ENCODE results near the gene CHST3.

The CHST3 gene

DNA sequence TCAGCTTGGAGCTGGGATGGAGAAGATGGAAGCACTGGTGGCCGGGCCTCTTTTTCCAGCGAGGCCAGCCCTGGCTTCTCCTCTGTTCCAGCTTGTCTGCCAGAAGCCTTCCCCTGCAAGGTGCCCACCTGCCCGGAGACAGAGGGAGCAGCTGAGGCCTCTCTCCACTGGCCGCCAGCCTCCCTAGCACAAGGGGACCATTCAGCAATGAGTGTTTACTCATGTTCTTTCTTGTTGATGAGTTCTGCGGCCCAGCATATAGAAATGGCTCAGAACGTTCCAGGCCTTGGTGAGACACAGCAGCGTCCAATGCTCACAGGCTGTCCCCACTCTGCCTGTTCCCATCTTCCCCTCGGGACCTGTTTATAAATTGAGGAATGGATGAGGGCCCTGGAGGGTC is 47.3 kb downstream of the CHST3 start:
- H3K4me3 ChIP-seq (ENCODE audit: low read depth, low read length): no peak overlapping the region
- no peak for TF ChIP-seq CTCF (IDR thresholded peaks at IDR 0.05; ENCODE audit: borderline replicate concordance, insufficient read depth, low read depth, low read length)

DNA sequence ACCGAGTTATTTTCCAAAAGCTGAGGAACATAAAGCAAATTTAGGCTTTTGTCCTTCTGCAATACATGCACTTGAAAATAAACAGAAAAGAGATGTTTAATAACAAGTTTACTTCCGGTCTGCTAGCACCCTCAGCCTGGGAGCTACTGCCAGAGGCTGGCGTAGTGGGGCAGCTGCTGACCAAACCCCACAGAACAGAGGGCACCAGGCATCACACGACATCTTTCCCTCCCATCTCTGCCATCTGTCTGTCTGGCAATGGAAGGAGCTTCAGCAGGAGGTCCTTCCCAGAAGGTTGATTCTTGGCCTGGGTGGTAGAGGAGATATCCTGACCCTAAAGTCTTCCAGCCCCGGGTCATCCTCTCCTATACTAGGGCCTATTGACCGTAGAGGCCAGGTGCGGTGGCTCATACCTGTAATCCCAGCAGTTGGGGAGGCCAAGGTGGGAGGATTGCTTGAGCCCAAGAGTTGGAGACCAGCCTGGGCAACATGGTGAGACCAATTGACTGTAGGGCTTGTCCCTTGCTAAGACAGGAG is 47.8 kb downstream of the CHST3 start:
- H3K4me3 ChIP-seq (ENCODE audit: low read depth, low read length): no peak overlapping the region
- no peak for TF ChIP-seq CTCF (IDR thresholded peaks at IDR 0.05; ENCODE audit: borderline replicate concordance, insufficient read depth, low read depth, low read length)

GRCh38 chr10:72012796-72013195 is 48.6 kb downstream of the CHST3 start:
- TF ChIP-seq CTCF (IDR thresholded peaks at IDR 0.05; ENCODE audit: borderline replicate concordance, insufficient read depth, low read depth, low read length): no peak
- no peak overlapping the region for H3K4me3 ChIP-seq (ENCODE audit: low read depth, low read length)

GRCh38 chr10:72013202-72013945 is 49.2 kb downstream of the CHST3 start:
- no peak for TF ChIP-seq CTCF (IDR thresholded peaks at IDR 0.05; ENCODE audit: borderline replicate concordance, insufficient read depth, low read depth, low read length)
- no peak overlapping the region for H3K4me3 ChIP-seq (ENCODE audit: low read depth, low read length)

- no peak overlapping the region for H3K4me3 ChIP-seq (ENCODE audit: low read depth, low read length)
- no peak for TF ChIP-seq CTCF (IDR thresholded peaks at IDR 0.05; ENCODE audit: borderline replicate concordance, insufficient read depth, low read depth, low read length)
Measured at GRCh38 chr10:72014197-72014596, 50.0 kb downstream of the CHST3 start.

DNA sequence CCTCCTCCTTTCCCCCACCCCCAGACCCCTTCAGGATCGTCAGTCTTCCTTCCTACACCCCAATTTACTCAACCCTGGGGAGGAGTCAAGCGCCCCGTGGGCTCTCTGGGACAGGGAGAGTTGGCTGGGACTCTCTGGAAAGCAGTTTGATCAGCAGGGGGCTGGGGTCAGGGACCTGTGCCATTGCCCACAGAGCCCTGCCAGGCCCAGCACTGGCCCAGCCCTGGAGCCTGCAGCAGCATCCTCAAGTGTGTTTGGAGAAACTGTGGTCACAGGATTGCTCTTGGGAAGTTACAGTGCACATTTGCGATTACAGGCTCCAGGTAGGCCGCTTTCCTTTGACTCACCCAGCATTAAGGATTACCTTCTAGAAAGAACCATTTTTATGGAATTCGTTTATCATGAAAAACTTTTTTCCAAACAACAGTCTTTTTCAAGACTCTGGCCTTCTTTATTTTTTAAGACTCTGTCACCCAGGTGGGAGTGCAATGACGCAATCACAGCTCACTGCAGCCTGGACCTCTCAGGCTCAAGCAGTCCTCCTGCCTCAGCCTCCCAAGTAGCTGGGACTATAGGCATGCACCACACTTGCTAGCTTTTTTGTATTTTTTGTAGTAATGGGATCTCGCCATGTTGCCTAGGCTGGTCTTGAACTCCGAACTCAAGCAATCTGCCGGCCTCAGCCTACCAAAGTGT is 50.7 kb downstream of the CHST3 start:
- TF ChIP-seq CTCF (IDR thresholded peaks at IDR 0.05; ENCODE audit: borderline replicate concordance, insufficient read depth, low read depth, low read length): no peak
- no peak overlapping the region for H3K4me3 ChIP-seq (ENCODE audit: low read depth, low read length)

- no peak for TF ChIP-seq CTCF (IDR thresholded peaks at IDR 0.05; ENCODE audit: borderline replicate concordance, insufficient read depth, low read depth, low read length)
- no peak overlapping the region for H3K4me3 ChIP-seq (ENCODE audit: low read depth, low read length)
Measured at GRCh38 chr10:72015841-72016240, 51.6 kb downstream of the CHST3 start.

Measured in GM12875 (cell line).